ENCODE results near the gene TMEM109.

GRCh38 chr11:60870733-60871377 is 43.1 kb upstream of the TMEM109 start:
- TF ChIP-seq CTCF (IDR thresholded peaks at IDR 0.05 in 2 of 3, conservative IDR thresholded peaks at IDR 0.05 in 1 of 3; ENCODE audit: insufficient read depth in 2 of 3, low read depth in 1 of 3, low read length in 3 of 3) (no peak), USF2 (CRISPR knock-in tag; IDR thresholded peaks at IDR 0.05) (no peak), ZBTB49 (CRISPR knock-in tag; IDR thresholded peaks at IDR 0.05; ENCODE audit: borderline replicate concordance) (no peak), CHD7 (IDR thresholded peaks at IDR 0.05; ENCODE audit: low read depth, low read length) (no peak), KAT8 (IDR thresholded peaks at IDR 0.05; ENCODE audit: low read depth) (no peak), SRF (CRISPR knock-in tag; IDR thresholded peaks at IDR 0.05) (no peak), BACH1 (tag; IDR thresholded peaks at IDR 0.05) (no peak), ZNF263 (CRISPR knock-in tag; IDR thresholded peaks at IDR 0.05; ENCODE audit: borderline replicate concordance) (no peak), IRF1 (CRISPR knock-in tag; IDR thresholded peaks at IDR 0.05; ENCODE audit: borderline replicate concordance) (no peak), PBX2 (CRISPR knock-in tag; IDR thresholded peaks at IDR 0.05; ENCODE audit: low read depth) (no peak), PBX2 (tag; conservative IDR thresholded peaks at IDR 0.05; ENCODE audit: low read depth) (no peak), SMC3 (conservative IDR thresholded peaks at IDR 0.05; ENCODE audit: insufficient read depth, low read depth, low read length) (no peak)

All from K562 (cell line).